Activated CD8-positive, alpha-beta T cell treated with anti-CD3 and anti-CD28 coated beads for 36 hours (primary cell): Measurements from ENCODE around the gene MVK. TPM values are rescaled to one million over a fixed set of nuclear protein-coding genes. Genes with fewer than 3 reads are reported as not detected.
"Not testable (repeated sequence)": the region's sequence is repeated elsewhere in the genome, so short reads cannot be mapped to it uniquely, and the experiment has no call there.

Source experiments
- ATAC-seq: fragments of 200-7000 bp; cut with Tn5 transposase; one replicate; pipeline ENCODE4 v1.10.0; 2021; ENCODE audit warnings: mild to moderate bottlenecking, moderate library complexity
- CTCF ChIA-PET: fragments of 350-600 bp; sonication (Branson Sonifier 250); formaldehyde crosslinking; loops from one replicate; lab custom pipeline; 2021; ENCODE audit warnings: antibody characterized with exemption; lab: Charles Lee
- POLR2A ChIA-PET: fragments of 350-600 bp; sonication (Branson Sonifier 250); formaldehyde crosslinking; loops from one replicate; lab custom pipeline; 2021; ENCODE audit warnings: antibody characterized with exemption; lab: Charles Lee
- DNase-seq: peaks from one replicate; pipeline ENCODE4 v3.0.0-alpha.2; 2020
- H3K27ac Mint-ChIP-seq: one replicate; pipeline ENCODE4 v1.8.0; 2021; ENCODE audit warnings: mild to moderate bottlenecking, mixed read lengths
- H3K27me3 Mint-ChIP-seq: one replicate; pipeline ENCODE4 v1.8.0; 2021; ENCODE audit warnings: mixed read lengths
- H3K36me3 Mint-ChIP-seq: one replicate; pipeline ENCODE4 v1.8.0; 2021; ENCODE audit warnings: low read depth, mixed read lengths
- H3K4me1 Mint-ChIP-seq: one replicate; pipeline ENCODE4 v1.8.0; 2021; ENCODE audit warnings: low read depth, mixed read lengths
- H3K4me3 Mint-ChIP-seq: one replicate; pipeline ENCODE4 v1.8.0; 2021; ENCODE audit warnings: mild to moderate bottlenecking, moderate library complexity, mixed read lengths
- H3K9me3 Mint-ChIP-seq: one replicate; pipeline ENCODE4 v1.8.0; 2021; ENCODE audit warnings: mixed read lengths
- CTCF ChIP-seq: fragments of 200-600 bp; IDR thresholded peaks from one replicate; pipeline ENCODE4 v1.8.0; 2022; ENCODE audit warnings: antibody characterized with exemption, mild to moderate bottlenecking
- intact Hi-C: fragments of 100-400 bp; cut with micrococcal nuclease; formaldehyde crosslinking; loops from one replicate; pipeline ENCODE4 v1.10.0; 2022
- total RNA-seq, 2 experiments: library from RNA; stranded (reverse); gene quantifications; one replicate each; pipeline ENCODE4 v1.2.3, GENCODE V29; 2021

The MVK gene
- total RNA-seq, 2 experiments from 2014 or later: 16.2 to 19.8 TPM

- intact Hi-C loops: loop anchor here (5.0 kb wide), 1 partner anchor 178 kb away; no protein-coding TSS in a partner anchor
- Mint-ChIP-seq H3K27me3 (no peaks in the 10 kb centered on the region), H3K36me3 (peaks cover 2% of the 10 kb centered on the region), H3K4me1 (peaks cover 24% of the 10 kb centered on the region), H3K4me3 (no peak overlapping the region), H3K27ac (no peak overlapping the region), H3K9me3 (no peaks in the 10 kb centered on the region)
- no peak for TF ChIP-seq CTCF
- ChIA-PET CTCF (interaction anchor here (1.3 to 3.3 kb wide), 6 partner anchors 10 to 175 kb away, joined by 5 to 59 read pairs (median 18); partner anchors contain the start of gene FAM222A), POLR2A (interaction anchor here (0.7 kb wide), 1 partner anchor 27 kb away, joined by 3 read pairs; no protein-coding TSS in a partner anchor)
- no peak for DNase-seq
- no peak for ATAC-seq
Measured at GRCh38 chr12:109599087-109599486, 25.5 kb downstream of the MVK start.

- H3K9me3 Mint-ChIP-seq: no peaks in the 10 kb centered on the region
- no peak overlapping the region for H3K4me3 Mint-ChIP-seq
- intact Hi-C loops: no loop called here
- no peak for ATAC-seq
- no peak overlapping the region for H3K27ac Mint-ChIP-seq
- no peak for DNase-seq
- H3K36me3 Mint-ChIP-seq: no peaks in the 10 kb centered on the region
- CTCF ChIA-PET: interaction anchor here (0.6 to 1.7 kb wide), 5 partner anchors 26 to 175 kb away, joined by 3 to 8 read pairs (median 4); partner anchors contain the start of gene MVK
- POLR2A ChIA-PET: no interaction called here
- no peak for TF ChIP-seq CTCF
- H3K27me3 Mint-ChIP-seq: no peaks in the 10 kb centered on the region
- peaks cover 13% of the 10 kb centered on the region for H3K4me1 Mint-ChIP-seq
Measured at GRCh38 chr12:109600481-109600880, 26.9 kb downstream of the MVK start.

GRCh38 chr12:109600995-109601394 is 27.4 kb downstream of the MVK start:
- ChIA-PET CTCF (interaction anchor here (1.1 to 1.7 kb wide), 3 partner anchors 49 to 175 kb away, joined by 3 to 8 read pairs (median 4); no protein-coding TSS in a partner anchor), POLR2A (no interaction called here)
- peaks cover 9% of the 10 kb centered on the region for H3K4me1 Mint-ChIP-seq
- H3K27me3 Mint-ChIP-seq: no peaks in the 10 kb centered on the region
- DNase-seq: no peak
- H3K9me3 Mint-ChIP-seq: no peaks in the 10 kb centered on the region
- H3K27ac Mint-ChIP-seq: no peak overlapping the region
- TF ChIP-seq CTCF: no peak
- intact Hi-C loops: no loop called here
- no peaks in the 10 kb centered on the region for H3K36me3 Mint-ChIP-seq
- no peak overlapping the region for H3K4me3 Mint-ChIP-seq
- no peak for ATAC-seq

- ChIA-PET POLR2A (no interaction called here), CTCF (interaction anchor here (1.4 kb wide), 1 partner anchor 138 kb away, joined by 4 read pairs; no protein-coding TSS in a partner anchor)
- no peak overlapping the region for H3K4me3 Mint-ChIP-seq
- H3K4me1 Mint-ChIP-seq: peaks cover 9% of the 10 kb centered on the region
- intact Hi-C loops: no loop called here
- H3K9me3 Mint-ChIP-seq: no peaks in the 10 kb centered on the region
- no peaks in the 10 kb centered on the region for H3K36me3 Mint-ChIP-seq
- no peaks in the 10 kb centered on the region for H3K27me3 Mint-ChIP-seq
- TF ChIP-seq CTCF: no peak
- DNase-seq: no peak
- no peak for ATAC-seq
- H3K27ac Mint-ChIP-seq: no peak overlapping the region
Measured at GRCh38 chr12:109601557-109601956, 28.0 kb downstream of the MVK start.

- DNase-seq, H3K27ac Mint-ChIP-seq, POLR2A ChIA-PET, ATAC-seq, H3K36me3 Mint-ChIP-seq, intact Hi-C loops, H3K4me1 Mint-ChIP-seq, H3K27me3 Mint-ChIP-seq, H3K9me3 Mint-ChIP-seq, H3K4me3 Mint-ChIP-seq, CTCF ChIA-PET: not testable (repeated sequence)
Measured at GRCh38 chr12:109602132-109602531, 28.5 kb downstream of the MVK start.
